ENCODE data around the gene CNTN6.

DNA sequence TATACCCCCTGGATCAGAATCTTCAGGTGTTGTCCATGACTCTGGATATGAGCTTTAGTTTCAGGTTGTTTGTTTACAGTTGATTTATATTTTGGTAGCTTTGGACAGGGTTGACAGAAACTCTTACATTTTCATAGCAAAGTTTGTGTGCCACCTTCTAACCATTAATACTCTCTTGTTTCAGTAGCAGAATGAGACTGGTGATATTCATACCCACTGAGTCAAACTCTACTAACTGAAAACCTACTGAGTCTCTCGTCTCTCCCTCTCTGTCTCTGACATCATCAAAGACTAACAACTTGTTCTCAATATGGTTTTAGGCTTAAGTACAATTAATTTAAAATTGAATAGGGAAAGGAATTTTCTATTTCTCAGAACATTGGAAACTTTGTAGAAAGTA, 282.3 kb downstream of the CNTN6 start:
- no peak for TF ChIP-seq ELF4 (CRISPR knock-in tag; IDR thresholded peaks at IDR 0.05; ENCODE audit: borderline replicate concordance)
- TF ChIP-seq EZH2 (conservative IDR thresholded peaks at IDR 0.05; ENCODE audit: low read depth, low read length) = no peak
- no peak for TF ChIP-seq PRPF4 (IDR thresholded peaks at IDR 0.05; ENCODE audit: low read depth, low read length, poor library complexity, severe bottlenecking)
- TF ChIP-seq, protein P1, sequence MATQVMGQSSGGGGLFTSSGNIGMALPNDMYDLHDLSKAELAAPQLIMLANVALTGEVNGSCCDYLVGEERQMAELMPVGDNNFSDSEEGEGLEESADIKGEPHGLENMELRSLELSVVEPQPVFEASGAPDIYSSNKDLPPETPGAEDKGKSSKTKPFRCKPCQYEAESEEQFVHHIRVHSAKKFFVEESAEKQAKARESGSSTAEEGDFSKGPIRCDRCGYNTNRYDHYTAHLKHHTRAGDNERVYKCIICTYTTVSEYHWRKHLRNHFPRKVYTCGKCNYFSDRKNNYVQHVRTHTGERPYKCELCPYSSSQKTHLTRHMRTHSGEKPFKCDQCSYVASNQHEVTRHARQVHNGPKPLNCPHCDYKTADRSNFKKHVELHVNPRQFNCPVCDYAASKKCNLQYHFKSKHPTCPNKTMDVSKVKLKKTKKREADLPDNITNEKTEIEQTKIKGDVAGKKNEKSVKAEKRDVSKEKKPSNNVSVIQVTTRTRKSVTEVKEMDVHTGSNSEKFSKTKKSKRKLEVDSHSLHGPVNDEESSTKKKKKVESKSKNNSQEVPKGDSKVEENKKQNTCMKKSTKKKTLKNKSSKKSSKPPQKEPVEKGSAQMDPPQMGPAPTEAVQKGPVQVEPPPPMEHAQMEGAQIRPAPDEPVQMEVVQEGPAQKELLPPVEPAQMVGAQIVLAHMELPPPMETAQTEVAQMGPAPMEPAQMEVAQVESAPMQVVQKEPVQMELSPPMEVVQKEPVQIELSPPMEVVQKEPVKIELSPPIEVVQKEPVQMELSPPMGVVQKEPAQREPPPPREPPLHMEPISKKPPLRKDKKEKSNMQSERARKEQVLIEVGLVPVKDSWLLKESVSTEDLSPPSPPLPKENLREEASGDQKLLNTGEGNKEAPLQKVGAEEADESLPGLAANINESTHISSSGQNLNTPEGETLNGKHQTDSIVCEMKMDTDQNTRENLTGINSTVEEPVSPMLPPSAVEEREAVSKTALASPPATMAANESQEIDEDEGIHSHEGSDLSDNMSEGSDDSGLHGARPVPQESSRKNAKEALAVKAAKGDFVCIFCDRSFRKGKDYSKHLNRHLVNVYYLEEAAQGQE (IDR thresholded peaks at IDR 0.05; ENCODE audit: borderline replicate concordance in 1 of 2, low read depth in 1 of 2, low read length in 2 of 2) = no peak
- no peak for TF ChIP-seq CEBPB (IDR thresholded peaks at IDR 0.05; ENCODE audit: borderline replicate concordance, low read depth, low read length)
- TF ChIP-seq, protein P2, sequence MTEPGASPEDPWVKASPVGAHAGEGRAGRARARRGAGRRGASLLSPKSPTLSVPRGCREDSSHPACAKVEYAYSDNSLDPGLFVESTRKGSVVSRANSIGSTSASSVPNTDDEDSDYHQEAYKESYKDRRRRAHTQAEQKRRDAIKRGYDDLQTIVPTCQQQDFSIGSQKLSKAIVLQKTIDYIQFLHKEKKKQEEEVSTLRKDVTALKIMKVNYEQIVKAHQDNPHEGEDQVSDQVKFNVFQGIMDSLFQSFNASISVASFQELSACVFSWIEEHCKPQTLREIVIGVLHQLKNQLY (CRISPR knock-in tag; IDR thresholded peaks at IDR 0.05) = no peak
- no peak for TF ChIP-seq ZNF75D (CRISPR knock-in tag; IDR thresholded peaks at IDR 0.05; ENCODE audit: borderline replicate concordance)
- TF ChIP-seq ZNF274 (CRISPR knock-in tag; IDR thresholded peaks at IDR 0.05) = no peak
- TF ChIP-seq TOE1 (CRISPR knock-in tag; IDR thresholded peaks at IDR 0.05) = no peak
